Nephron progenitor cell (in vitro differentiated cells): ENCODE results near the gene PI4K2A.

ENCODE experiments used
- DNase-seq: peaks from one replicate; pipeline ENCODE4 v3.0.0; 2021
- H3K27ac Mint-ChIP-seq: 2 replicates; pipeline ENCODE4 v1.8.0; 2021; ENCODE audit warnings: mild to moderate bottlenecking, moderate library complexity, mixed read lengths
- H3K27me3 Mint-ChIP-seq: 2 replicates; pipeline ENCODE4 v1.8.0; 2021; ENCODE audit warnings: mild to moderate bottlenecking, low read depth, mixed read lengths; ENCODE audit not compliant: poor library complexity
- H3K36me3 Mint-ChIP-seq: 2 replicates; pipeline ENCODE4 v1.8.0; 2021; ENCODE audit warnings: low read depth, mixed read lengths
- H3K4me1 Mint-ChIP-seq: 2 replicates; pipeline ENCODE4 v1.8.0; 2021; ENCODE audit warnings: mixed read lengths
- H3K4me3 Mint-ChIP-seq: 2 replicates; pipeline ENCODE4 v1.8.0; 2021; ENCODE audit warnings: mild to moderate bottlenecking, moderate library complexity, mixed read lengths
- H3K9me3 Mint-ChIP-seq: 2 replicates; pipeline ENCODE4 v1.8.0; 2021; ENCODE audit warnings: mild to moderate bottlenecking, moderate library complexity, mixed read lengths
- TF ChIP-seq, protein P1 (sequence below): fragments of 200-600 bp; sonication (generic); IDR thresholded peaks from 2 replicates; pipeline ENCODE4 v1.5.0; 2021; ENCODE audit warnings: antibody characterized with exemption

Gene PI4K2A

DNA sequence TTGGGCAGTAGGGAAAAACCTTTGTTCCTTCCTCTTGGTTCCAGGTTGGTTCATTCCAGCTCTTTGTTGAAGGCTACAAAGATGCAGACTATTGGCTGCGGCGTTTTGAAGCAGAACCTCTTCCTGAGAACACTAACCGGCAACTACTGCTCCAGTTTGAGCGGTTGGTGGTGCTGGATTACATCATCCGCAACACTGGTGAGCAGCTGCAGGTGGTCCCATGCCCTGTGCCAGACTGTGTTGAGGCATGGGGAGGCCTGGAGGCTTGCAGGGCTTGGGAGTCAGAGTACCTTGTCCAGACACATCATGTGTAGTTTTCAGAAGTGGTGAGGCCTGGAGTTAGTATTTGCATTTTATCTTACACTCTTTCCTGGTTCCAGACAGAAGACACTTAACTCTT, 16.3 kb downstream of the PI4K2A start:
- H3K27ac Mint-ChIP-seq, result no peak overlapping the region
- no peak for DNase-seq

GRCh38 chr10:97659589-97659988, 19.1 kb downstream of the PI4K2A start:
- no peaks in the 10 kb centered on the region for H3K9me3 Mint-ChIP-seq
- TF ChIP-seq, protein P1, sequence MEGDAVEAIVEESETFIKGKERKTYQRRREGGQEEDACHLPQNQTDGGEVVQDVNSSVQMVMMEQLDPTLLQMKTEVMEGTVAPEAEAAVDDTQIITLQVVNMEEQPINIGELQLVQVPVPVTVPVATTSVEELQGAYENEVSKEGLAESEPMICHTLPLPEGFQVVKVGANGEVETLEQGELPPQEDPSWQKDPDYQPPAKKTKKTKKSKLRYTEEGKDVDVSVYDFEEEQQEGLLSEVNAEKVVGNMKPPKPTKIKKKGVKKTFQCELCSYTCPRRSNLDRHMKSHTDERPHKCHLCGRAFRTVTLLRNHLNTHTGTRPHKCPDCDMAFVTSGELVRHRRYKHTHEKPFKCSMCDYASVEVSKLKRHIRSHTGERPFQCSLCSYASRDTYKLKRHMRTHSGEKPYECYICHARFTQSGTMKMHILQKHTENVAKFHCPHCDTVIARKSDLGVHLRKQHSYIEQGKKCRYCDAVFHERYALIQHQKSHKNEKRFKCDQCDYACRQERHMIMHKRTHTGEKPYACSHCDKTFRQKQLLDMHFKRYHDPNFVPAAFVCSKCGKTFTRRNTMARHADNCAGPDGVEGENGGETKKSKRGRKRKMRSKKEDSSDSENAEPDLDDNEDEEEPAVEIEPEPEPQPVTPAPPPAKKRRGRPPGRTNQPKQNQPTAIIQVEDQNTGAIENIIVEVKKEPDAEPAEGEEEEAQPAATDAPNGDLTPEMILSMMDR, result no peak
- H3K4me3 Mint-ChIP-seq, result no peak overlapping the region
- H3K27ac Mint-ChIP-seq, result no peak overlapping the region
- H3K36me3 Mint-ChIP-seq, result peaks cover 73% of the 10 kb centered on the region
- H3K4me1 Mint-ChIP-seq, result no peaks in the 10 kb centered on the region
- DNase-seq, result no peak
- H3K27me3 Mint-ChIP-seq, result no peaks in the 10 kb centered on the region

More for the DNA sequence above, 16.3 kb downstream of the PI4K2A start:
- TF ChIP-seq, protein P1, result no peak
- Mint-ChIP-seq H3K9me3 (no peaks in the 10 kb centered on the region), H3K27me3 (no peaks in the 10 kb centered on the region), H3K4me3 (no peak overlapping the region), H3K4me1 (no peaks in the 10 kb centered on the region), H3K36me3 (peaks cover 71% of the 10 kb centered on the region)

DNA sequence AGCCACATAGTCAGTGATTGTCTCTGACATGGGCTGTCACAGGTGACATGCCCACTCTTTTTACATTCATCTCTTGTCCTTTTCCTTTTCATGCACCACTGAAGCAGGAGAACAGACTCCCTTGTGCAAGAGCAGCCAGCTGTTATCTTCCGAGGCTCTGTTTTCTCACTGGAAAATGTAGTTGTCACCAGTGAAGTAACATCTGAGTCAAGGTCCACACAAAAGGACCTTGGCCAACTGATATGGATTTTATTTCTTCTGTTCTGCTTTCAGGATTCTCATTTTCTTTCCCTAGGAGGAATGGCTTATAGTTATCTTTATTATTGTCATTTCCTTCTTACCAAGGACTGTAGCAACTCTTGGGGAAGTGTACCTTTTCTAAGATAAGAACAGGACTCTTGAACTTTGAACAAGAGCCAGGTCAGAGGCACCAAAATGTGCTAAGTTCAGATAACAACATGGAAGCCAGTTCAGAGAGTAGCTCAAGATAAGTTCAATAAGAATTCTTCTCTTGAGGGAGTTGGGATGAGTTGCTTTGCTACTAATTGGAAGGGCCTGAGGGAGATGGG, 23.9 kb downstream of the PI4K2A start:
- H3K27me3 Mint-ChIP-seq, result no peaks in the 10 kb centered on the region
- no peaks in the 10 kb centered on the region for H3K9me3 Mint-ChIP-seq
- H3K4me1 Mint-ChIP-seq, result no peaks in the 10 kb centered on the region
- DNase-seq, result no peak
- no peak overlapping the region for H3K4me3 Mint-ChIP-seq
- peaks cover 63% of the 10 kb centered on the region for H3K36me3 Mint-ChIP-seq
- no peak overlapping the region for H3K27ac Mint-ChIP-seq
- TF ChIP-seq, protein P1, result no peak

DNA sequence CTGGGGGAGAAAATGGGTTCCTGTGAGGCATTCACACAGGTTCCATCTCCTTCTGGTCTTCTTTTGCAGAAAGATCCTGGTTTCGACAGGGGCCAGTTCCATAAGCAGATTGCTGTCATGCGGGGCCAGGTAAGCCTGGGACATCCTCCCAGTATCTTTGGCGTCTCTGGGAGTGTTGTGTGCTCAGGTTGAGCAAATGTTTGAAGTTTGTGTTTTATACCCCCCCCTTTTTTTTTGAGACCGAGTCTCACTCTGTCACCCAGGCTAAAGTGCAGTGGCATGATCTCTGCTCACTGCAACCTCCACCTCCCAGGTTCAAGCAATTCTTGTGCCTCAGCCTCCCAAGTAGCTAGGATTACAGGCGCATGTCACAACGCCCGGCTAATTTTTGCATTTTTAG, 26.5 kb downstream of the PI4K2A start:
- no peaks in the 10 kb centered on the region for H3K27me3 Mint-ChIP-seq
- H3K27ac Mint-ChIP-seq, result no peak overlapping the region
- TF ChIP-seq, protein P1, result no peak
- DNase-seq, result no peak
- no peak overlapping the region for H3K4me3 Mint-ChIP-seq
- no peaks in the 10 kb centered on the region for H3K9me3 Mint-ChIP-seq
- H3K4me1 Mint-ChIP-seq, result no peaks in the 10 kb centered on the region
- peaks cover 62% of the 10 kb centered on the region for H3K36me3 Mint-ChIP-seq

DNA sequence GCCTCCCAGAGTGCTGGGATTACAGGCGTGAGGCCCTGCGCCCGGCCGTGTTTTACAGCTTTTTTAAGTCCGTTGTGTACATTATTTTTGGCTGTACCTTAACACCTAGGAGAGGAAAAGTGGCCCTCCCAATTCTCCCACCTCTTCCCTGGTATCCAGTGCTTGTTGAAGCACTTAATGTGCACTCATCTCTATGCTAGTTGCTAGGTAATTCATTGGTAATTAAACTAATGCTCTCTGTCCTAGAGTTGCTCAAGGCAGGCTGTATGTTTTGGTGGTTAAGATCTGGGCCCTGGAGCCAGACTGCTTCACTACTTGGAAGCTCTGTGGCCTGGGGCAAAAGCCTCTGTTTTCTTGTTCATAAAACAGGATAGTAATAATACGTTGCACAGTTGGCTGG, 27.0 kb downstream of the PI4K2A start:
- no peak overlapping the region for H3K27ac Mint-ChIP-seq
- DNase-seq, result no peak
- no peaks in the 10 kb centered on the region for H3K9me3 Mint-ChIP-seq
- TF ChIP-seq, protein P1, result no peak
- no peaks in the 10 kb centered on the region for H3K27me3 Mint-ChIP-seq
- no peaks in the 10 kb centered on the region for H3K4me1 Mint-ChIP-seq
- peaks cover 62% of the 10 kb centered on the region for H3K36me3 Mint-ChIP-seq
- no peak overlapping the region for H3K4me3 Mint-ChIP-seq

DNA sequence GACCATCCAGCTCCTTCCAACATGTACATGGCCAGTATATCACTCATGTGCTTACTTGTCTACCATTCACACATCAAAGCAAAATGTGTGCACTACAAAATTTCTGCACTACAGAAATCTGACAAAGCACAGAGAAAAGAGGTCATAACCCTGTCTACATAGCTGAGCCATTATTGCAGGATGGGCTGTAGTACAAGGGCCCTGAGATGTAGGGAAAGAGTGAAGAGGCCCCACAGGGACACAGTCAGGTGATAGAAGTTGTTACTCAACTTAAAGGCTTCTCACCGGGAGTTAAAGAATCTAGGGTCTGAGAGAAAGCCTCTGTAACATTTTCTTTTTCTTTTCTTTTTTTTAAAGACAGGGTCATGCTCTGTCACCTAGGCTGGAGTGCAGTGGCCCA, 29.1 kb downstream of the PI4K2A start:
- no peaks in the 10 kb centered on the region for H3K27me3 Mint-ChIP-seq
- H3K9me3 Mint-ChIP-seq, result no peaks in the 10 kb centered on the region
- H3K27ac Mint-ChIP-seq, result no peak overlapping the region
- TF ChIP-seq, protein P1, result no peak
- no peaks in the 10 kb centered on the region for H3K4me1 Mint-ChIP-seq
- H3K4me3 Mint-ChIP-seq, result no peak overlapping the region
- H3K36me3 Mint-ChIP-seq, result peaks cover 63% of the 10 kb centered on the region
- no peak for DNase-seq
